ENCODE measurements around the gene SENP6.

The SENP6 gene

DNA sequence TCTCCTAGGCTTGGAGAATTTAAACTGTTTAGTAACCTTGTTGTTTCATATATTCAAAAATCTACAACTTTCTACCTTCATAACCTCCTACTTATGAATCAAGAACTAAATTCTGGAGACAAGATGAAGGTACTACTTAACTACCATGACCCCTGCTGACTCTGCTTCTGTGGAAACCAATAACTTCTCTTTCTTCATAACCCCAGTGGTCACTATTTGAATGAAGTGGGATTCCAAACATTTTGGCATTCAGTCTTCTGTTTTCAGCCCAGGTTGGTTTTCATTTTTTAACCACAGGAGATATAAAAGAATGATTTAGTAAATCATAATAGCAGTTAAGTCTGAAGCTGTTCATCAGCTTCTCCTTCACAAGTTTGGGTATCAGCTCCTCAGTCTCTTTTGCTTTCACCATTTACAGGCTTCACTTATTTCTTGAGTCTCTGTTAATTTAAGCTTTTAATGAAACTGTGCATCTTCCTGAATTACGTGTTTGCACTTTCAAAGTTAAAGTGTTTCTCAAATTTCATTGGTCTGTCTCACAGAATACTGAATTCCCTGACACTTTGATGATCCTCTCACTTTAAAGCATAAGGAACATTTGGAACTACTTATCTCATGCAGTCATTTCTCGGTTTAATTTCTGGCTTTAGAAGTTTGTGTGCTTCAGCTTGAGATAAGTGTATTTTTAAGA is 9.5 kb downstream of the SENP6 start:
- H3K4me1 ChIP-seq (ENCODE audit: insufficient read depth, insufficient read length), result no peaks in the 10 kb centered on the region
- no peaks in the 10 kb centered on the region for H3K27me3 ChIP-seq (ENCODE audit: insufficient read depth, insufficient read length)
- no peaks in the 10 kb centered on the region for H3K9me3 ChIP-seq (ENCODE audit: insufficient read depth, low read length)
- no peak overlapping the region for H3K4me3 ChIP-seq (ENCODE audit: insufficient read length, low read depth)
- TF ChIP-seq YY1 (IDR thresholded peaks at IDR 0.05; ENCODE audit: insufficient read depth, insufficient read length) (no peak), SUZ12 (IDR thresholded peaks at IDR 0.05; ENCODE audit: extremely low read depth, insufficient read depth, insufficient read length) (no peak), ZNF274 (IDR thresholded peaks at IDR 0.05; ENCODE audit: low read depth, low read length) (no peak)
- no peak for DNase-seq (ENCODE audit: low read depth, low spot score)
- peaks cover 5% of the 10 kb centered on the region for H3K36me3 ChIP-seq (ENCODE audit: insufficient read depth, insufficient read length, low read length)
- no peak overlapping the region for H3K9ac ChIP-seq (ENCODE audit: insufficient read length, low read depth)

DNA sequence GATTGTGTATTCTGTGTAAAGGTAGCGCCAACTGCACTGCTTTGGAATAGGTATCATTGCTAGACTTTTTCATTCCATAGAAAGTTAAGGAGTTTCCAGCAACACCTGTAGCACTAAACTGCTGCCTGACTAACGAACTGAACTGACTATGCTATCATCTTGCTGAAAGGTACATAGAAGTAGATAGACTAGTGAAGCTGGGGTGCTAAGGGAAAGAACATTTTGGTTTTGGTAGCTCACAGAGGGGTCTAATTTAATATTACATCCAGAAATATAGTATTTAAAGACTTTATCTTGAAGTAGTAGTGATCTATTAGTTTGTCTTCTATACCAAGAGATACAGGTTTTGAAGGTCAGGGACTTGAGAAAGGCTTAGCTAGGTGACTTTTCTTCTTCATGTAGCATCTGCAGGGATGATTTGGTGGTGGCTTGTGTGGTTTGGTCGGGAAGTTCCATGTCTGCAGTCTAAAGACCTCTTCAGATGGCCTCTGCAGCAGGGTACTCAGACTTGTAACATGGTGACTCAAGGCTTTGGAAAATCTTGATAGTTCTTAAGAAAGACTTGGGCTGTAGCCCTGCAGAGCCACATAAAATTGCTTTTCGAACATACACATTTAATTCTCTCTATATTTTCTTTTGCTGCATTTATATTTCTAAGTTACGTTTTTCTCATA is 10.2 kb downstream of the SENP6 start:
- no peak overlapping the region for H3K4me3 ChIP-seq (ENCODE audit: insufficient read length, low read depth)
- TF ChIP-seq ZNF274 (IDR thresholded peaks at IDR 0.05; ENCODE audit: low read depth, low read length) (no peak), SUZ12 (IDR thresholded peaks at IDR 0.05; ENCODE audit: extremely low read depth, insufficient read depth, insufficient read length) (no peak), YY1 (IDR thresholded peaks at IDR 0.05; ENCODE audit: insufficient read depth, insufficient read length) (no peak)
- no peak for DNase-seq (ENCODE audit: low read depth, low spot score)

DNA sequence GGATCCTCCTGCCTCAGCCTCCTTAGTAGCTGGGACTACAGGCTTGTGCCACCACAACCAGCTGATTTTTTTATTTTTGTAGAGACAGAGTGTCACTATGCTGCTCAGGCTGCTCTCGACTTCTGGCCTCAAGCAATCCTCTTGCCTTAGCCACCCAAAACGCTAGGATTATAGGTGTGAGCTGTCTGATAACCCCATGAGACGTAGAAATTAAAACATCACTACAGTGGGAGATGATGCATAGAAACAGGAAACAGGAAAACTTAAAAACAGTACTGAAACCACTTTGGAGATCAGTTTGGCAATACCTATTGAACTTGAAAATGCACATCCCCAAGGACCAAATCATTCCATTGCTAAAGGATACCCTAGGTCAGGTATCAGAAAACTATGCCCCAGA is 10.8 kb downstream of the SENP6 start:
- TF ChIP-seq YY1 (IDR thresholded peaks at IDR 0.05; ENCODE audit: insufficient read depth, insufficient read length) (no peak), ZNF274 (IDR thresholded peaks at IDR 0.05; ENCODE audit: low read depth, low read length) (no peak), SUZ12 (IDR thresholded peaks at IDR 0.05; ENCODE audit: extremely low read depth, insufficient read depth, insufficient read length) (no peak)
- Histone ChIP-seq H3K27me3 (ENCODE audit: insufficient read depth, insufficient read length) (no peaks in the 10 kb centered on the region), H3K9ac (ENCODE audit: insufficient read length, low read depth) (no peak overlapping the region), H3K4me1 (ENCODE audit: insufficient read depth, insufficient read length) (no peaks in the 10 kb centered on the region), H3K4me3 (ENCODE audit: insufficient read length, low read depth) (no peak overlapping the region), H3K9me3 (ENCODE audit: insufficient read depth, low read length) (no peaks in the 10 kb centered on the region), H3K36me3 (ENCODE audit: insufficient read depth, insufficient read length, low read length) (no peaks in the 10 kb centered on the region)
- no peak for DNase-seq (ENCODE audit: low read depth, low spot score)

More for the DNA sequence above, 10.2 kb downstream of the SENP6 start:
- H3K9me3 ChIP-seq (ENCODE audit: insufficient read depth, low read length), result no peaks in the 10 kb centered on the region
- no peaks in the 10 kb centered on the region for H3K27me3 ChIP-seq (ENCODE audit: insufficient read depth, insufficient read length)
- no peaks in the 10 kb centered on the region for H3K4me1 ChIP-seq (ENCODE audit: insufficient read depth, insufficient read length)
- H3K36me3 ChIP-seq (ENCODE audit: insufficient read depth, insufficient read length, low read length), result peaks cover 2% of the 10 kb centered on the region
- no peak overlapping the region for H3K9ac ChIP-seq (ENCODE audit: insufficient read length, low read depth)

- no peak overlapping the region for H3K4me3 ChIP-seq (ENCODE audit: insufficient read length, low read depth)
- no peaks in the 10 kb centered on the region for H3K9me3 ChIP-seq (ENCODE audit: insufficient read depth, low read length)
- no peaks in the 10 kb centered on the region for H3K4me1 ChIP-seq (ENCODE audit: insufficient read depth, insufficient read length)
- H3K9ac ChIP-seq (ENCODE audit: insufficient read length, low read depth), result no peak overlapping the region
- H3K27me3 ChIP-seq (ENCODE audit: insufficient read depth, insufficient read length), result no peaks in the 10 kb centered on the region
- no peaks in the 10 kb centered on the region for H3K36me3 ChIP-seq (ENCODE audit: insufficient read depth, insufficient read length, low read length)
- no peak for DNase-seq (ENCODE audit: low read depth, low spot score)
- no peak for TF ChIP-seq ZNF274 (IDR thresholded peaks at IDR 0.05; ENCODE audit: low read depth, low read length)
- TF ChIP-seq SUZ12 (IDR thresholded peaks at IDR 0.05; ENCODE audit: extremely low read depth, insufficient read depth, insufficient read length), result no peak
- no peak for TF ChIP-seq YY1 (IDR thresholded peaks at IDR 0.05; ENCODE audit: insufficient read depth, insufficient read length)
Observed at GRCh38 chr6:75613056-75613501, 11.4 kb downstream of the SENP6 start.

GRCh38 chr6:75618437-75618836 is 16.8 kb downstream of the SENP6 start:
- no peaks in the 10 kb centered on the region for H3K4me1 ChIP-seq (ENCODE audit: insufficient read depth, insufficient read length)
- DNase-seq (ENCODE audit: low read depth, low spot score), result no peak
- H3K36me3 ChIP-seq (ENCODE audit: insufficient read depth, insufficient read length, low read length), result peaks cover 10% of the 10 kb centered on the region
- H3K4me3 ChIP-seq (ENCODE audit: insufficient read length, low read depth), result no peak overlapping the region
- no peak overlapping the region for H3K9ac ChIP-seq (ENCODE audit: insufficient read length, low read depth)
- no peak for TF ChIP-seq ZNF274 (IDR thresholded peaks at IDR 0.05; ENCODE audit: low read depth, low read length)
- H3K9me3 ChIP-seq (ENCODE audit: insufficient read depth, low read length), result no peaks in the 10 kb centered on the region
- H3K27me3 ChIP-seq (ENCODE audit: insufficient read depth, insufficient read length), result no peaks in the 10 kb centered on the region

GRCh38 chr6:75619230-75619899 is 17.7 kb downstream of the SENP6 start:
- Histone ChIP-seq H3K27me3 (ENCODE audit: insufficient read depth, insufficient read length) (no peaks in the 10 kb centered on the region), H3K9ac (ENCODE audit: insufficient read length, low read depth) (no peak overlapping the region), H3K36me3 (ENCODE audit: insufficient read depth, insufficient read length, low read length) (peaks cover 14% of the 10 kb centered on the region), H3K9me3 (ENCODE audit: insufficient read depth, low read length) (no peaks in the 10 kb centered on the region), H3K4me3 (ENCODE audit: insufficient read length, low read depth) (no peak overlapping the region), H3K4me1 (ENCODE audit: insufficient read depth, insufficient read length) (no peaks in the 10 kb centered on the region)
- TF ChIP-seq SUZ12 (IDR thresholded peaks at IDR 0.05; ENCODE audit: extremely low read depth, insufficient read depth, insufficient read length), result no peak
- TF ChIP-seq YY1 (IDR thresholded peaks at IDR 0.05; ENCODE audit: insufficient read depth, insufficient read length), result no peak
- no peak for TF ChIP-seq ZNF274 (IDR thresholded peaks at IDR 0.05; ENCODE audit: low read depth, low read length)
- DNase-seq (ENCODE audit: low read depth, low spot score), result no peak

Measured in NT2/D1 (cell line).